Superior temporal gyrus (tissue), 1 donor: ENCODE measurements around the gene OGA.

Experiments used
- DNase-seq: peaks from one replicate; pipeline ENCODE4 v3.0.0-alpha.2; 2016; ENCODE audit errors: extremely low spot score

The OGA gene

GRCh38 chr10:101835362-101835761 lies 17.1 kb upstream of the OGA start:
- DNase-seq: no peak

GRCh38 chr10:101834341-101834740 lies 16.1 kb upstream of the OGA start:
- no peak for DNase-seq

- DNase-seq: no peak
These were observed 15.2 kb upstream of the OGA start for GRCh38 chr10:101833466-101833865.

GRCh38 chr10:101832325-101832771 lies 14.1 kb upstream of the OGA start:
- no peak for DNase-seq

- no peak for DNase-seq
These were observed 13.0 kb upstream of the OGA start for GRCh38 chr10:101831169-101831811.

GRCh38 chr10:101830322-101831168 lies 12.3 kb upstream of the OGA start:
- no peak for DNase-seq

GRCh38 chr10:101829561-101830315 lies 11.5 kb upstream of the OGA start:
- DNase-seq: no peak

- DNase-seq: no peak
These were observed 10.7 kb upstream of the OGA start for GRCh38 chr10:101828766-101829551.

- no peak for DNase-seq
These were observed 9.8 kb upstream of the OGA start for GRCh38 chr10:101827919-101828600.

GRCh38 chr10:101826852-101827434 lies 8.7 kb upstream of the OGA start:
- DNase-seq: no peak

GRCh38 chr10:101824736-101825135 lies 6.5 kb upstream of the OGA start:
- no peak for DNase-seq

GRCh38 chr10:101818872-101819633 lies 809 bp upstream of the OGA start:
- DNase-seq: no peak

GRCh38 chr10:101817337-101818118 lies 716 bp downstream of the OGA start:
- DNase-seq: peak; percentile 62

- no peak for DNase-seq
These were observed 1.3 kb downstream of the OGA start for GRCh38 chr10:101816913-101817336.

- DNase-seq: peak; percentile 35
These were observed 1.9 kb downstream of the OGA start for GRCh38 chr10:101816376-101816775.

- no peak for DNase-seq
These were observed 3.7 kb downstream of the OGA start for GRCh38 chr10:101814466-101815071.

- DNase-seq: no peak
These were observed 5.6 kb downstream of the OGA start for GRCh38 chr10:101812606-101813005.

GRCh38 chr10:101807158-101807557 lies 11.1 kb downstream of the OGA start:
- DNase-seq: peak; percentile 59

GRCh38 chr10:101803511-101803910 lies 14.7 kb downstream of the OGA start:
- DNase-seq: no peak
